Uterus (tissue), 4 donors: ENCODE results near the gene ZNHIT3. TPM values are rescaled to one million over a fixed set of nuclear protein-coding genes. Genes with fewer than 3 reads are reported as not detected.

ENCODE experiments used
- DNase-seq, 2 donors: peaks; one replicate each; pipeline ENCODE4 v3.0.0-alpha.2; 2019 to 2020
- H3K27ac ChIP-seq, 2 donors: fragments of 200-600 bp; sonication (generic); 1 replicate in 1 of 2; 2 replicates in 1 of 2; pipeline ENCODE4 v1.5.1; 2016 to 2018
- H3K27me3 ChIP-seq, 2 donors: fragments of 200-600 bp; sonication (generic); one replicate each; pipeline ENCODE4 v1.5.1; 2018 to 2019; ENCODE audit warnings: control low read depth in 1 of 2
- H3K36me3 ChIP-seq, 2 donors: fragments of 200-600 bp; sonication (generic); one replicate each; pipeline ENCODE4 v1.5.1; 2019; ENCODE audit warnings: control low read depth in 1 of 2
- H3K4me1 ChIP-seq, 2 donors: fragments of 200-600 bp; sonication (generic); one replicate each; pipeline ENCODE4 v1.5.1; 2018 to 2019; ENCODE audit warnings: control low read depth in 1 of 2
- H3K4me3 ChIP-seq, 2 donors: fragments of 200-600 bp; sonication (generic); 1 replicate in 1 of 2; 2 replicates in 1 of 2; pipeline ENCODE4 v1.5.1; 2018 to 2019; ENCODE audit warnings: mild to moderate bottlenecking in 1 of 2
- H3K9me3 ChIP-seq, 2 donors: fragments of 200-600 bp; sonication (generic); one replicate each; pipeline ENCODE4 v1.5.1; 2019; ENCODE audit warnings: control low read depth in 1 of 2
- POLR2A ChIP-seq, 2 donors: fragments of 450-650 bp; IDR thresholded peaks; one replicate each; pipeline ENCODE4 v1.6.1; 2016; ENCODE audit warnings: antibody characterized with exemption in 2 of 2, mild to moderate bottlenecking in 1 of 2, moderate library complexity in 1 of 2
- intact Hi-C: fragments of 100-400 bp; cut with DNase I; formaldehyde crosslinking; loops from one replicate; pipeline ENCODE4 v1.15.1; 2023; ENCODE audit warnings: low total_unique reads
- total RNA-seq, 4 donors: library from RNA; depleted of rRNA in 3 of 4; stranded (reverse); fragments of >200 nt in 3 of 4; gene quantifications; one replicate each; pipeline versions ENCODE4 v1.1.0 to v1.2.4, GENCODE V29; 2014 to 2023
- TF ChIP-seq, protein P1 (sequence below), 4 experiments: fragments of 200-600 bp in 2 of 4; fragments of 450-650 bp in 2 of 4; sonication (generic) in 2 of 4; IDR thresholded peaks; one replicate each; pipeline ENCODE4 v1.5.1; 2016 to 2019; ENCODE audit warnings: antibody characterized with exemption in 4 of 4, mild to moderate bottlenecking in 2 of 4, moderate library complexity in 1 of 4
- donor health status: DM: yes; HTN: yes; CAD: no.

ZNHIT3 gene
- total RNA-seq, 4 donors from 2014 or later: 10.0 to 34.5 (median 24.4) TPM

DNA sequence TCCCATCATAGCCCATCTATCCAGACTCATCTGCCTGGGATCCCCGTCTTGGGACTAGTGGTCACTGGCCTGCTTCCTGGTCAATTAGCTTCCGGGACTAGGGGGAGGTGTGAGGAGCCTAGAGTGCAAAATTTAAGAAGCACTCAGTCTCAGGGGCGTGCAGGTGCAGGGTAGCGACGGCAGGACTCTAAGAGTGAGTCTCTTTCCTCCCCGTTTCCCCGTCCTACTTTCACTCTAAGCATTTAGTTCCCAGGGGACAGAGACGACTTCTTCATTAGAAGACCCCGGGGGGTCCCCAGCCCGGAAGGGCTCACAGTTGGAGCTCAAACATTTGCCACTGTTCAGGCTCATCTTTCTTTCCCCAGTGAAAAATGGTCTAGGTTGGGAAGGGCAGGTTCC lies 677 bp upstream of the ZNHIT3 start:
- Histone ChIP-seq H3K27ac (peak overlapping the region; percentile 84 to 86), H3K27me3 (no peaks in the 10 kb centered on the region), H3K4me3 (peak overlapping the region; percentile 71 to 96), H3K9me3 (no peaks in the 10 kb centered on the region), H3K4me1 (peaks cover 0 to 9% of the 10 kb centered on the region in 2 donors), H3K36me3 (no peaks in the 10 kb centered on the region)
- TF ChIP-seq, protein P1, sequence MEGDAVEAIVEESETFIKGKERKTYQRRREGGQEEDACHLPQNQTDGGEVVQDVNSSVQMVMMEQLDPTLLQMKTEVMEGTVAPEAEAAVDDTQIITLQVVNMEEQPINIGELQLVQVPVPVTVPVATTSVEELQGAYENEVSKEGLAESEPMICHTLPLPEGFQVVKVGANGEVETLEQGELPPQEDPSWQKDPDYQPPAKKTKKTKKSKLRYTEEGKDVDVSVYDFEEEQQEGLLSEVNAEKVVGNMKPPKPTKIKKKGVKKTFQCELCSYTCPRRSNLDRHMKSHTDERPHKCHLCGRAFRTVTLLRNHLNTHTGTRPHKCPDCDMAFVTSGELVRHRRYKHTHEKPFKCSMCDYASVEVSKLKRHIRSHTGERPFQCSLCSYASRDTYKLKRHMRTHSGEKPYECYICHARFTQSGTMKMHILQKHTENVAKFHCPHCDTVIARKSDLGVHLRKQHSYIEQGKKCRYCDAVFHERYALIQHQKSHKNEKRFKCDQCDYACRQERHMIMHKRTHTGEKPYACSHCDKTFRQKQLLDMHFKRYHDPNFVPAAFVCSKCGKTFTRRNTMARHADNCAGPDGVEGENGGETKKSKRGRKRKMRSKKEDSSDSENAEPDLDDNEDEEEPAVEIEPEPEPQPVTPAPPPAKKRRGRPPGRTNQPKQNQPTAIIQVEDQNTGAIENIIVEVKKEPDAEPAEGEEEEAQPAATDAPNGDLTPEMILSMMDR (IDR thresholded peaks at IDR 0.05): no peak
- no peak for TF ChIP-seq POLR2A (IDR thresholded peaks at IDR 0.05)
- DNase-seq: no peak
- intact Hi-C loops: no loop called here

DNA sequence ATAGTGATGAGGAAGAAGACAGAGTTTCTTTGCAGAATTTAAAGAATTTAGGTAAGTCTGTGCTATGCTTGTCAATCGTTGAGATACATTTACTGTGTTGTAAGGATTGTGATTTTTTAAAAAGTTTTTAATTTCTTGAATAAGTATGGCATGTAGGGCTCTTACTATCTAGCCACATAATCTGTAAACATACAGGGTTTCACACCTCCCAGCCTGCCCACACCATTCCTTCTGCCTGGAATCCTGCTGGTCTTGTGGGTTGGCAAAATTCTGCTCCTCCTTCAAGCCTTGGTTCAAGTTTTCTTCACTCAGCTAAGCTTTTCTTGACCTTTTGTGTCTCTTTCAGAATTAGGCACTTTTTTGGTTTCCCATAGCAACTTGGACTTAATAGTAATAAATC lies 7.5 kb downstream of the ZNHIT3 start:
- no peak overlapping the region for H3K27ac ChIP-seq
- TF ChIP-seq, protein P1 (IDR thresholded peaks at IDR 0.05): no peak
- TF ChIP-seq POLR2A (IDR thresholded peaks at IDR 0.05): no peak
- DNase-seq: no peak
- intact Hi-C loops: no loop called here
- H3K27me3 ChIP-seq: no peaks in the 10 kb centered on the region
- H3K36me3 ChIP-seq: no peaks in the 10 kb centered on the region
- H3K9me3 ChIP-seq: no peaks in the 10 kb centered on the region
- no peaks in the 10 kb centered on the region for H3K4me1 ChIP-seq
- H3K4me3 ChIP-seq: no peak overlapping the region

DNA sequence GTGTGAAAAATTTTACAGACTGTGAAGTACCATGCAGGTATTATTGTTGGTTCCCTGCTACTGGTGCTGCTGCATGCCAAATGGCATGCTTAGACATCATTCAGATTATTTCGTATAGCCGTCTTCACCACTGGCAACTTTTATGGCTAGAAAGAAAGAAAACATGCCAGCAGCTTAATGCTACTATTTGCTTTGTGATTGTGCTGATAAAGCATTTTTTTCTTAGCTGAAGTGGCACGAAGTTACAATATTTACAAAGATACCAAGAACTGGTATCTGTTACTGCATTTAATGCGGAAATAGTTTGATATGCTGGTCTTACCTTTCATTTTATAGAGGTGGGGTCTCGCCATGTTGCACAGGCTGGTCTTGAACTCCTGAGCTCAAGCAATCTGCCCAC lies 8.2 kb downstream of the ZNHIT3 start:
- no peak overlapping the region for H3K4me3 ChIP-seq
- no peak overlapping the region for H3K27ac ChIP-seq
- H3K4me1 ChIP-seq: no peaks in the 10 kb centered on the region
- TF ChIP-seq, protein P1 (IDR thresholded peaks at IDR 0.05): no peak
- TF ChIP-seq POLR2A (IDR thresholded peaks at IDR 0.05): no peak
- no peaks in the 10 kb centered on the region for H3K36me3 ChIP-seq
- DNase-seq: no peak
- H3K9me3 ChIP-seq: no peaks in the 10 kb centered on the region
- no peaks in the 10 kb centered on the region for H3K27me3 ChIP-seq
- intact Hi-C loops: no loop called here

DNA sequence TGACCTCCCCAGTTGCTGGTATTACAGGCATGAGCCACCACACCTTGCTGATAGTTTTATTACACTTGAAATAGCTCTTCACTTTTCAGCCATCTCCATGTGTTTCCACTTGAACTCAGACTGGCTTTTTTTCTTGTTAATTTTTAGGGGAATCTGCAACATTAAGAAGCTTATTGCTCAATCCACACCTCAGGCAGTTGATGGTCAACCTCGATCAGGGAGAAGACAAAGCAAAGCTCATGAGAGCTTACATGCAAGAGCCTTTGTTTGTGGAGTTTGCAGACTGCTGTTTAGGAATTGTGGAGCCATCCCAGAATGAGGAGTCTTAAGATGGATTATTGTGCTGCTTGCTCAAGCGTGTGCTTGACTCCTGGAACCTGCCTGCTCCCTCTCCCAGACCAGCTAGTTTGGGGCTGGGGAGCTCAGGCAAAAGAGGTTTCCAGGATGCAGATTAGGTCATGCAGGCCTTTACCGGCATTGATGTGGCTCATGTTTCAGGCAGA lies 8.6 kb downstream of the ZNHIT3 start:
- intact Hi-C loops: no loop called here
- no peak overlapping the region for H3K27ac ChIP-seq
- H3K4me3 ChIP-seq: no peak overlapping the region
- H3K4me1 ChIP-seq: no peaks in the 10 kb centered on the region
- no peak for DNase-seq
- H3K9me3 ChIP-seq: no peaks in the 10 kb centered on the region
- TF ChIP-seq, protein P1 (IDR thresholded peaks at IDR 0.05): no peak
- no peaks in the 10 kb centered on the region for H3K27me3 ChIP-seq
- H3K36me3 ChIP-seq: no peaks in the 10 kb centered on the region

DNA sequence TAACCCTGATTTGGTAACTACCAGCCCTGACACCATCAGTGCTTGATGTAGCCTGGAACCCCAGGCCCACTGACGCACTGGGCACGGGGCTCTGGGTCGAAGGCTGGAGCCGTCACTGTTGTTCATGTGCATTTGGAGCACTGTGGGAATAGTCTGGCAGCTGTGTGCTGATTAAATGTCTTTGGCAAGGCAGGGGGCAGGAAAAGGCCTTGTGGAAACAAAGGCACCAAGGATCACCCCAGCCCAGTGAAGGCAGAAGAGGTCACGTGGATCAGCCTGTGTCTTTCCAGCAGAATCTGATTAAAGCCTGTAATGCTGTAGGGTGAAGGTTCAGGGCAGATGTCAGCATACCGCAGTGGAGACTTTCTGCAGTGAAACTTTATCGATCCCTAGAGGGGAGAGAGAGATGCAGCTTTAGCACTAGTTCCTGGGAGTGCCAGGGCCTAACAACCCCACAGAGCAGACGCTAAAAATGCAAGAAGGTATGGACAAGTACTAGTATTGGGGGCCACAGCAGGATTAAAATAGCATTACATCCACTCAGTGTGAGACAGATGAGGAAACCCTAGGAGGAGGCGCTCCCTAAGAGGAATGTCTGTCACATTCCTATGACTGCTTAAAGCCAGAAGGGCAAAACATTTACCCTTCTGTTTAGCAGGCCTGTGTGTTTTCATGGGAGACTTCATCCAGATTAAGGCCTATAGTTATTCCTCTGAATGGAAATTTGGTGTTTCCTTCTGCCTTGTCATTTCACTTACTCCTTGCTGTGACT lies 9.7 kb downstream of the ZNHIT3 start:
- Histone ChIP-seq H3K9me3 (no peaks in the 10 kb centered on the region), H3K27me3 (no peaks in the 10 kb centered on the region), H3K27ac (no peak overlapping the region), H3K36me3 (no peaks in the 10 kb centered on the region), H3K4me1 (no peaks in the 10 kb centered on the region), H3K4me3 (no peak overlapping the region)
- TF ChIP-seq, protein P1 (IDR thresholded peaks at IDR 0.05): no peak
- no peak for TF ChIP-seq POLR2A (IDR thresholded peaks at IDR 0.05)
- DNase-seq: no peak
- intact Hi-C loops: no loop called here
